Neuronal stem cell (in vitro differentiated cells): ENCODE measurements around the gene TIMP3.

ENCODE experiments used
- DNase-seq: peaks from one replicate; pipeline ENCODE4 v3.0.0-alpha.2; 2013; ENCODE audit warnings: low spot score
- H2AFZ ChIP-seq: one replicate; pipeline ENCODE4 v1.6.1; 2013; ENCODE audit warnings: mild to moderate bottlenecking, low read length, inconsistent platforms
- H2AK5ac ChIP-seq: 2 replicates; pipeline ENCODE4 v1.6.1; 2013; ENCODE audit warnings: low read depth, mild to moderate bottlenecking, inconsistent platforms, low read length, moderate library complexity, mixed read lengths
- H2BK120ac ChIP-seq: 2 replicates; pipeline ENCODE4 v1.6.1; 2013; ENCODE audit warnings: low read depth, mild to moderate bottlenecking, inconsistent platforms, low read length, moderate library complexity, mixed read lengths
- H2BK12ac ChIP-seq: one replicate; pipeline ENCODE4 v1.6.1; 2013; ENCODE audit warnings: low read length, inconsistent platforms
- H2BK15ac ChIP-seq: 2 replicates; pipeline ENCODE4 v1.6.1; 2013; ENCODE audit warnings: mild to moderate bottlenecking, low read length, inconsistent platforms, mixed read lengths
- H2BK5ac ChIP-seq: one replicate; pipeline ENCODE4 v1.6.1; 2013; ENCODE audit warnings: inconsistent platforms, mild to moderate bottlenecking, low read length, moderate library complexity
- H3K14ac ChIP-seq: one replicate; pipeline ENCODE4 v1.6.1; 2013; ENCODE audit warnings: low read length, inconsistent platforms
- H3K18ac ChIP-seq: 2 replicates; pipeline ENCODE4 v1.6.1; 2013; ENCODE audit warnings: low read length, inconsistent platforms
- H3K23ac ChIP-seq: 2 replicates; pipeline ENCODE4 v1.6.1; 2013; ENCODE audit warnings: low read depth, mild to moderate bottlenecking, mixed read lengths, low read length, inconsistent platforms; ENCODE audit not compliant: poor library complexity
- H3K27ac ChIP-seq: replicated peaks from 3 replicates; pipeline ENCODE4 v1.5.1; 2013; ENCODE audit warnings: low read length, inconsistent platforms
- H3K27me3 ChIP-seq, 3 experiments: 2 replicates each; pipeline ENCODE4 v1.6.1; 2013; ENCODE audit warnings: low read length in 3 of 3, mild to moderate bottlenecking in 2 of 3, inconsistent platforms in 1 of 3, low read depth in 1 of 3, mixed read lengths in 1 of 3, moderate library complexity in 1 of 3; ENCODE audit not compliant: control insufficient read depth in 3 of 3, insufficient read depth in 3 of 3
- H3K36me3 ChIP-seq, 2 donors: replicated peaks in 1 of 2; 2 replicates each; pipeline ENCODE4 v1.6.1; 2013; ENCODE audit warnings: low read length in 2 of 2; ENCODE audit not compliant: control insufficient read depth in 2 of 2, insufficient read depth in 2 of 2
- H3K4ac ChIP-seq: 2 replicates; pipeline ENCODE4 v1.6.1; 2013; ENCODE audit warnings: inconsistent platforms, mild to moderate bottlenecking, low read length, moderate library complexity
- H3K4me1 ChIP-seq, 2 donors: 1 replicate in 1 of 2; 2 replicates in 1 of 2; pipeline ENCODE4 v1.6.1; 2013; ENCODE audit warnings: low read length in 2 of 2, low read depth in 1 of 2; ENCODE audit not compliant: control insufficient read depth in 2 of 2, insufficient read depth in 1 of 2
- H3K4me2 ChIP-seq: one replicate; pipeline ENCODE4 v1.6.1; 2013; ENCODE audit warnings: mild to moderate bottlenecking, low read length, inconsistent platforms; ENCODE audit not compliant: insufficient read depth, poor library complexity, severe bottlenecking
- H3K4me3 ChIP-seq, 2 donors: 2 replicates each; pipeline ENCODE4 v1.5.1; 2013; ENCODE audit warnings: low read length in 2 of 2, mild to moderate bottlenecking in 2 of 2, inconsistent platforms in 1 of 2, moderate library complexity in 1 of 2
- H3K79me1 ChIP-seq: one replicate; pipeline ENCODE4 v1.6.1; 2013; ENCODE audit warnings: low read depth, mild to moderate bottlenecking, inconsistent platforms, low read length, moderate library complexity
- H3K9ac ChIP-seq: one replicate; pipeline ENCODE4 v1.6.1; 2013; ENCODE audit warnings: mild to moderate bottlenecking, low read depth, low read length, inconsistent platforms; ENCODE audit not compliant: poor library complexity
- H3K9me3 ChIP-seq, 2 donors: replicated peaks in 1 of 2; 2 replicates each; pipeline versions ENCODE3 to v1.6.1; 2013; ENCODE audit warnings: low read length in 2 of 2, mild to moderate bottlenecking in 2 of 2, inconsistent platforms in 1 of 2, low read depth in 1 of 2, mixed read lengths in 1 of 2, moderate library complexity in 1 of 2; ENCODE audit not compliant: control insufficient read depth in 2 of 2, insufficient read depth in 1 of 2
- H4K8ac ChIP-seq: one replicate; pipeline ENCODE4 v1.6.1; 2013; ENCODE audit warnings: low read depth, mild to moderate bottlenecking, inconsistent platforms, low read length, moderate library complexity
- H4K91ac ChIP-seq: one replicate; pipeline ENCODE4 v1.6.1; 2013; ENCODE audit warnings: low read length, low read depth, mild to moderate bottlenecking, inconsistent platforms; ENCODE audit not compliant: poor library complexity
- WGBS, 2 donors: extraction: QIAGEN DNeasy Blood & Tissue Kit; methylation state at CpG; one replicate each; pipeline ENCODE4 v1.1.7; 2013; ENCODE audit warnings: missing lambda C conversion rate in 2 of 2, mixed read lengths in 1 of 2; ENCODE audit not compliant: insufficient read length in 2 of 2, insufficient replicate concordance in 1 of 2; ENCODE audit errors: extremely low coverage in 2 of 2; 5-methylcytosine and 5-hydroxymethylcytosine counted together

The TIMP3 gene

DNA sequence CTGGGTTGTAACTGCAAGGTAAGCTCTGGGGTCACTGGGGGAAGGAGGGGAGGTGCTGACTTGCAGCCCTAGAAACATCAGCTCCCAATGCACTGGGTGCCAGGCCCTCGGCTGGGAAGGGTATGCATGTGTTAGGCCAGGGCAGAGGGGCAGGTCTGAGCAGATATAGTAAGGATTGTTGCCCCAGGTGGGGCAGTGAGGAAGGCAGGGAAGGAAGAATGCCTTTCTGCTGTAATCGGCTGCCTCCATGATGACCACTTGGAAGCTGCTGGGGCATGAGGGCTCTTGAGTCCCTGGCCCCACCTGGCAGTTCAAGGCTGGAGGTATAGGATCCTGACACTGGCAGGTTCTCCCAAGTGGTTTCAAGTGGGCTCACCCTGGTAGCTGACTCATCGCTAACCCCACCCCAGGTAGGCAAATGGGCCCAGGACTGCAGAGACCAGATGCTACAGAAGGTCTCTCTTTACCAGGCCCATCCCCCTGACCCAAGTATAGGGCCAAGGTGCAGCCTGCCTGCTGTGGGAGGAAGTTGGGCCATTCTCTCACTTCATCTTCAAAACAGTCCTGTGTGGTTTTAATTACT lies 56.7 kb downstream of the TIMP3 start:
- DNase-seq = no peak
- H2AK5ac ChIP-seq = no peak overlapping the region
- H3K9me3 ChIP-seq = no peaks in the 10 kb centered on the region
- peak overlapping the region; percentile 30 for H3K18ac ChIP-seq
- H4K8ac ChIP-seq = no peak overlapping the region
- no peak overlapping the region for H3K4me3 ChIP-seq
- no peak overlapping the region for H4K91ac ChIP-seq
- WGBS, 2 donors = no CpG with 5 or more reads among the region's 3 CpGs
- no peak overlapping the region for H2AFZ ChIP-seq
- no peak overlapping the region for H3K27ac ChIP-seq
- peaks cover 0 to 1% of the 10 kb centered on the region in 2 donors for H3K4me1 ChIP-seq
- H2BK15ac ChIP-seq = no peak overlapping the region
- no peak overlapping the region for H3K14ac ChIP-seq
- no peak overlapping the region for H2BK120ac ChIP-seq
- H2BK5ac ChIP-seq = no peak overlapping the region
- peaks cover 0 to 6% of the 10 kb centered on the region in 2 donors for H3K36me3 ChIP-seq
- no peak overlapping the region for H3K4me2 ChIP-seq
- H3K79me1 ChIP-seq = no peaks in the 10 kb centered on the region
- no peak overlapping the region for H2BK12ac ChIP-seq
- no peaks in the 10 kb centered on the region for H3K27me3 ChIP-seq
- H3K9ac ChIP-seq = no peak overlapping the region
- H3K4ac ChIP-seq = no peak overlapping the region
- H3K23ac ChIP-seq = no peak overlapping the region

DNA sequence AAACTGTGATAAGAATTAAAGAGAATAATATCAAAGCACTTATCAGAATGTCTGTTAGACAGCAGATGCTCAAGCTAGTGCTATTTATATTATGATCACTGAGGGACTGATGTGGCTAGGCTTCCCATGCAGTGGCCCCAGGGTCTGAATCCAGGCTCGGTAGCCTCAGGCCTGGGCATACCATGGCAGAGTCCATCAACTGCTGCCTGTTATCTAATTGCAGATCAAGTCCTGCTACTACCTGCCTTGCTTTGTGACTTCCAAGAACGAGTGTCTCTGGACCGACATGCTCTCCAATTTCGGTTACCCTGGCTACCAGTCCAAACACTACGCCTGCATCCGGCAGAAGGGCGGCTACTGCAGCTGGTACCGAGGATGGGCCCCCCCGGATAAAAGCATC lies 57.5 kb downstream of the TIMP3 start:
- Histone ChIP-seq H2BK120ac (no peak overlapping the region), H3K27me3 (no peaks in the 10 kb centered on the region), H3K4me2 (no peak overlapping the region), H4K91ac (no peak overlapping the region), H3K4me3 (no peak overlapping the region), H3K9ac (no peak overlapping the region), H3K4me1 (peaks cover 0 to 5% of the 10 kb centered on the region in 2 donors), H3K18ac (no peak overlapping the region), H3K23ac (no peak overlapping the region), H2BK5ac (no peak overlapping the region), H3K36me3 (peaks cover 0 to 6% of the 10 kb centered on the region in 2 donors), H2BK15ac (no peak overlapping the region), H3K9me3 (no peaks in the 10 kb centered on the region), H3K27ac (no peak overlapping the region), H3K79me1 (no peaks in the 10 kb centered on the region), H3K4ac (no peak overlapping the region), H2AFZ (no peak overlapping the region), H2BK12ac (no peak overlapping the region), H4K8ac (no peak overlapping the region), H3K14ac (no peak overlapping the region), H2AK5ac (no peak overlapping the region)
- no peak for DNase-seq
- no CpG with 5 or more reads among the region's 9 CpGs for WGBS, 2 donors

DNA sequence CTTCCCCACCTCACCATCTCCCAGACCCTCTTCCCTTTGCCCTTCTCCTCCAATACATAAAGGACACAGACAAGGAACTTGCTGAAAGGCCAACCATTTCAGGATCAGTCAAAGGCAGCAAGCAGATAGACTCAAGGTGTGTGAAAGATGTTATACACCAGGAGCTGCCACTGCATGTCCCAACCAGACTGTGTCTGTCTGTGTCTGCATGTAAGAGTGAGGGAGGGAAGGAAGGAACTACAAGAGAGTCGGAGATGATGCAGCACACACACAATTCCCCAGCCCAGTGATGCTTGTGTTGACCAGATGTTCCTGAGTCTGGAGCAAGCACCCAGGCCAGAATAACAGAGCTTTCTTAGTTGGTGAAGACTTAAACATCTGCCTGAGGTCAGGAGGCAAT lies 58.2 kb downstream of the TIMP3 start:
- no peaks in the 10 kb centered on the region for H3K27me3 ChIP-seq
- no peaks in the 10 kb centered on the region for H3K9me3 ChIP-seq
- no peaks in the 10 kb centered on the region for H3K79me1 ChIP-seq
- H3K4me2 ChIP-seq = no peak overlapping the region
- H3K4me3 ChIP-seq = no peak overlapping the region
- H3K14ac ChIP-seq = no peak overlapping the region
- H2BK15ac ChIP-seq = no peak overlapping the region
- no peak overlapping the region for H3K18ac ChIP-seq
- no peak overlapping the region for H3K27ac ChIP-seq
- H3K23ac ChIP-seq = no peak overlapping the region
- no peak overlapping the region for H2AFZ ChIP-seq
- WGBS, 2 donors = no CpG with 5 or more reads among the region's 1 CpG
- H2BK120ac ChIP-seq = no peak overlapping the region
- no peak overlapping the region for H4K8ac ChIP-seq
- peaks cover 0 to 5% of the 10 kb centered on the region in 2 donors for H3K4me1 ChIP-seq
- H4K91ac ChIP-seq = no peak overlapping the region
- H3K36me3 ChIP-seq = peaks cover 0 to 6% of the 10 kb centered on the region in 2 donors
- H3K9ac ChIP-seq = no peak overlapping the region
- H2AK5ac ChIP-seq = no peak overlapping the region
- H2BK12ac ChIP-seq = no peak overlapping the region
- DNase-seq = no peak
- H2BK5ac ChIP-seq = no peak overlapping the region
- H3K4ac ChIP-seq = no peak overlapping the region

- Histone ChIP-seq H3K9ac (no peak overlapping the region), H3K4me2 (no peak overlapping the region), H2AK5ac (no peak overlapping the region), H4K8ac (no peak overlapping the region), H3K27me3 (no peaks in the 10 kb centered on the region), H2BK15ac (no peak overlapping the region), H3K9me3 (no peaks in the 10 kb centered on the region), H4K91ac (no peak overlapping the region), H3K27ac (no peak overlapping the region), H3K23ac (no peak overlapping the region), H3K4me1 (peaks cover 0 to 5% of the 10 kb centered on the region in 2 donors), H2BK120ac (no peak overlapping the region), H3K79me1 (no peaks in the 10 kb centered on the region), H2AFZ (no peak overlapping the region), H3K4me3 (peak overlapping the region in 1 of 2 donors; percentile 45), H3K4ac (no peak overlapping the region), H3K18ac (no peak overlapping the region), H3K14ac (no peak overlapping the region), H2BK12ac (no peak overlapping the region), H3K36me3 (peaks cover 0 to 6% of the 10 kb centered on the region in 2 donors), H2BK5ac (no peak overlapping the region)
- no CpG with 5 or more reads among the region's 5 CpGs for WGBS, 2 donors
- no peak for DNase-seq
Observed at GRCh38 chr22:32861330-32861729, 59.8 kb downstream of the TIMP3 start.
